H7 (cell line): ENCODE results near the gene ALDOC. TPM values are rescaled to one million over a fixed set of nuclear protein-coding genes. Genes with fewer than 3 reads are reported as not detected.
"Not testable (repeated sequence)": the region's sequence is repeated elsewhere in the genome, so short reads cannot be mapped to it uniquely, and the experiment has no call there.

Source experiments
- DNase-seq: peaks from one replicate; pipeline ENCODE4 v3.0.0; 2012
- H3K27me3 ChIP-seq: 2 replicates; pipeline ENCODE4 v1.6.0; 2011; ENCODE audit warnings: mild to moderate bottlenecking, low read length; ENCODE audit not compliant: control insufficient read depth, insufficient read depth
- H3K36me3 ChIP-seq: replicated peaks from 2 replicates; pipeline ENCODE4 v1.5.1; 2011; ENCODE audit warnings: low read length; ENCODE audit not compliant: control insufficient read depth, insufficient read depth
- H3K4me3 ChIP-seq: 2 replicates; pipeline ENCODE4 v1.5.1; 2011; ENCODE audit warnings: low read depth, mild to moderate bottlenecking, control low read depth, low read length, moderate library complexity; ENCODE audit not compliant: insufficient read depth
- total RNA-seq: library from RNA; depleted of rRNA; stranded (reverse); fragments of >200 nt; shearing (Covaris generic); gene quantifications from 2 replicates; pipeline ENCODE4 v1.2.3, GENCODE V29; 2014; rRNA removed

The ALDOC gene
- total RNA-seq = 69.9 and 117 TPM in 2 replicates

DNA sequence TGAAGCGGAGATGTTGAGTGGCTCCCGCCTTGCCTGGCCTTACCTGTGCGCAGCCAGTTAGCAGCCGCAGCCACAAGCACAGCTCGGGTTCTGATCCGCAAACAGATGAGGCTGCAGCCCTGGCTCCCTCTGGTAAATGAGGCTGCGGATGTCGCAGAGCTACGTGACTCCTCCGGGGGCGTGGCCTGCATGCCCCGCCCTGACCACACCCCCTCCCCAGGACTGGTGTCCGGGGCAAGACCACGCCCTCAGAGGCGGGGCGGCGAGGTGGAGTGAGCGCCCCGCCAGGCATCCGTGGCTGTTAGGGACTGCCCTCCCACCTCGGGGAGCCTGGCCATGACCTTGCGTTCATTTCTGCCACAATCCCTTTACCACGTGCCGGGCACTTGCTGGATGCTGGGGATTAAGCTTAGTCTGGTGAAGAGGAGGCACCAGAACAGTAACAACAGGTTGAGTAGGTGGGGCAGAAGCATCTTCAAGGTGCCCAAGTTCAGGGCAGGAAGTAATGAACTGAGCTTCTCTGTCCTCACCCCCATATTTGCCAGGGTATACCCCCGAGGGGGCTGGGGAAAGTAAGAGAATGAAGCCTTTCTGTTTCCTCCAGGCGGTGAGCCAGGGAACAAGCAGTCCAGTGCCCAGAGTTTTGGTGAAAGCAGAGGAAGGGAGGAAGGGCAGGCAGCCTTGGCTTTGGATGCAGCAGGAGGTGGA is at the start of gene ALDOC:
Gene ALDOC (minus strand): TSS at position 138 of the 708 bp plus-strand sequence. CDS start 1,363 bp downstream, outside the sequence.
- peak; percentile 99 for DNase-seq
- Histone ChIP-seq H3K36me3 (peaks cover 33% of the 10 kb centered on the region), H3K4me3 (peak within 1 kb of the TSS; percentile 27), H3K27me3 (peaks cover 3% of the 10 kb centered on the region; the same call in 1 of the 2 replicates)

- Histone ChIP-seq H3K36me3 (peaks cover 63% of the 10 kb centered on the region), H3K27me3 (no peaks in the 10 kb centered on the region), H3K4me3 (no peak overlapping the region)
- DNase-seq = no peak
These were observed 47.5 kb upstream of the ALDOC start for GRCh38 chr17:28624148-28624547.

GRCh38 chr17:28623696-28624095 is 47.0 kb upstream of the ALDOC start:
- Histone ChIP-seq H3K36me3 (peaks cover 66% of the 10 kb centered on the region), H3K4me3 (no peak overlapping the region), H3K27me3 (no peaks in the 10 kb centered on the region)
- DNase-seq = no peak

DNA sequence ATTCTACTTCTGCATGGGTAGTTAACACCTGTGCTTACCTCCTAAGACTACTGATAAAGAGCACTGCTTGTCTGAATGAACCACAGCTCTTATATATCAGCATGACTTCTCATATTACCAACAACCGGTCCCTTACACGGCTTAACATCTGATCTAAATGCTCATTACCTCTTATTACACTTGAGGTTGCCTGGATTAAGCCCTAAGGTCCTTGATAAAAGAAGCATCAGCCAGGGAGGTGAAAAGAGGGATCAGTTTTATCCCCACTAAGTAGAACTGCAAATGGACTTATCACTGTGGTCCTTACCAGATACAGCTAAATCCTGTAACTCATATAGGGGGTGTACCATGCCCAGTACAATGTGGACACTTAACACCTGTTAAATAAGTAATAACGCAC is 45.5 kb upstream of the ALDOC start:
- Histone ChIP-seq H3K36me3 (peaks cover 68% of the 10 kb centered on the region), H3K27me3 (no peaks in the 10 kb centered on the region), H3K4me3 (no peak overlapping the region)
- DNase-seq = no peak

GRCh38 chr17:28620010-28620409 is 43.3 kb upstream of the ALDOC start:
- DNase-seq = no peak
- peaks cover 79% of the 10 kb centered on the region for H3K36me3 ChIP-seq

GRCh38 chr17:28618464-28618863 is 41.8 kb upstream of the ALDOC start:
- DNase-seq = no peak
- Histone ChIP-seq H3K27me3 (no peaks in the 10 kb centered on the region), H3K4me3 (no peak overlapping the region), H3K36me3 (peaks cover 71% of the 10 kb centered on the region)

More at GRCh38 chr17:28620010-28620409, 43.3 kb upstream of the ALDOC start:
- Histone ChIP-seq H3K27me3 (no peaks in the 10 kb centered on the region), H3K4me3 (no peak overlapping the region)

- peaks cover 70% of the 10 kb centered on the region for H3K36me3 ChIP-seq
- no peaks in the 10 kb centered on the region for H3K27me3 ChIP-seq
- DNase-seq = no peak
- H3K4me3 ChIP-seq = no peak overlapping the region
These were observed 39.6 kb upstream of the ALDOC start for GRCh38 chr17:28616281-28616680.

DNA sequence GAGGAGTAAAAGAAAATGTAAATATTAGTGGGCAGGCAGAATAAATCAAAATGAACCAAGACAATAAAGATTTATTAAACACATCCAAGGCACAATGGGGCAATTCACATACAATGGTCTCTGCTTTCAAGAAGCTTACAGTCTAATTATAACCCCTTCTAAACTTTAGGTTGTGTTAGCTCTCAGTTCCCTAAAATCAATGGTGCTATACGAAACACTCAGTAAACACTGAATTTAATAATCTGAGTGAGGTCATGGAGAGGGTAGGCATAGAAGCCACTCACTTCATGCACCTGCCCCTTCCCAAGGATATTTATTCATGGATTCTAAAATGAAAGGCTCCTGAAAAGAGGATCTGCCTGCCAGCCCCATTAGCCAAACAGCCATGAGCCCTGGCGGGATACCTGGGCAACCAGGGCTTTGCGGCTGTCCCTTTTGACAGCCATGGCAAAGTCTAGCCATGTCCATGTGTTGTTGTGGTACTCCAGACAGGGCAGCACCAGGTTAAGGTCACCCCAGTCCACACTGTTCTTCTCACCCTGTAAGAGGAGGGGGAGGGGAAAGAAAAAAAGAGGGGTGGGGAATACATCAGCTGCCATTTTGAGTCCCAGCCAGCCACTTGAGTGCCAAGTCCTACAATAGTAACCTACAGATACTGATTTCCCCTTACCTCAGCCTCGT is 38.7 kb upstream of the ALDOC start:
- no peak overlapping the region for H3K4me3 ChIP-seq
- no peak for DNase-seq
- no peaks in the 10 kb centered on the region for H3K27me3 ChIP-seq
- H3K36me3 ChIP-seq = peaks cover 67% of the 10 kb centered on the region

DNA sequence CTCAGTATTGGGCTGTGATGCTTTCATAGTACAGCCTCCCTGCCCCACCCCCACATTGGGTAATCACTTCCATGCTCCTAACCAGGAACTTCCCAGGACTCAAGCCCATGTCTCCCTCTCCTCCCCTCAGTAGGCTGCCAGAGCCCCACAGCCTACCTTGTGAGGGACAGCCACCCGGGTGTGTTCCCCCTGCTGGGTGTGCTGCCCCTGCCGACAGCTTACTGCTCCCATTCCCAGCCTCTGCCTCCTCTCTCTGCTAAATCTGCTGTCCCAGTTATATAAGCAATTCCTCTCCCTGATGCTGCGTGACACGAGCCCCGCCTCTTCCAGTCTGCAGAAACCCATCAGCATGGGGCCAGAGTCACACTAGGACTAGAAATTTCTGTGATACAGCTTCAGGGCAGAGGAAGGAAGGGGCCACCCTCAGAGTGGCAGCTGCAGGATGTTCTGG is 37.3 kb upstream of the ALDOC start, which contains the start of gene RSKR:
Gene RSKR (minus strand): TSS at position 255 of the 451 bp plus-strand sequence. CDS start 24 bp downstream, at position 231.
- Histone ChIP-seq H3K36me3 (peaks cover 59% of the 10 kb centered on the region), H3K4me3 (no peak within 1 kb of the TSS), H3K27me3 (no peaks in the 10 kb centered on the region)
- DNase-seq = no peak

GRCh38 chr17:28612936-28613872 is 36.5 kb upstream of the ALDOC start:
- Histone ChIP-seq H3K27me3 (no peaks in the 10 kb centered on the region), H3K36me3 (peaks cover 54% of the 10 kb centered on the region), H3K4me3 (no peak overlapping the region)
- DNase-seq = peak; percentile 79

- H3K4me3 ChIP-seq = no peak overlapping the region
- peaks cover 53% of the 10 kb centered on the region for H3K36me3 ChIP-seq
These were observed 35.8 kb upstream of the ALDOC start for GRCh38 chr17:28612531-28612930.

GRCh38 chr17:28610376-28610775 is 33.7 kb upstream of the ALDOC start:
- no peak for DNase-seq
- H3K36me3 ChIP-seq = peaks cover 33% of the 10 kb centered on the region
- no peak overlapping the region for H3K4me3 ChIP-seq

More at GRCh38 chr17:28612531-28612930, 35.8 kb upstream of the ALDOC start:
- H3K27me3 ChIP-seq = no peaks in the 10 kb centered on the region
- DNase-seq = no peak

GRCh38 chr17:28604031-28604430 is 27.3 kb upstream of the ALDOC start:
- H3K36me3 ChIP-seq, H3K4me3 ChIP-seq, DNase-seq, H3K27me3 ChIP-seq: not testable (repeated sequence)

More at GRCh38 chr17:28610376-28610775, 33.7 kb upstream of the ALDOC start:
- no peaks in the 10 kb centered on the region for H3K27me3 ChIP-seq
